Measurements from ENCODE around the gene PROSER3. TPM values are rescaled to one million over a fixed set of nuclear protein-coding genes. Genes with fewer than 3 reads are reported as not detected.

The PROSER3 gene
- total RNA-seq, 1 experiment from 2014 or later, result 17.5 TPM

- H4K20me1 ChIP-seq (ENCODE audit: insufficient read depth, low read depth, low read length), result no peaks in the 10 kb centered on the region
Measured at GRCh38 chr19:35780058-35780457, 22.1 kb downstream of the PROSER3 start.

GRCh38 chr19:35780717-35781116 lies 22.7 kb downstream of the PROSER3 start:
- no peaks in the 10 kb centered on the region for H3K9me2 ChIP-seq (replicated peaks; ENCODE audit: insufficient read depth, low read length)
- no peaks in the 10 kb centered on the region for H4K20me1 ChIP-seq (ENCODE audit: insufficient read depth, low read depth, low read length)
- H3K36me3 ChIP-seq (ENCODE audit: insufficient read depth, low read length), result no peaks in the 10 kb centered on the region
- no peak overlapping the region for H3K9ac ChIP-seq (ENCODE audit: low read length)
- H3K4me3 ChIP-seq (ENCODE audit: low read length), result no peak overlapping the region
- no peak for DNase-seq
- H2AFZ ChIP-seq (ENCODE audit: low read length), result no peak overlapping the region
- no peaks in the 10 kb centered on the region for H3K27me3 ChIP-seq (ENCODE audit: low read length)
- no peak overlapping the region for H3K27ac ChIP-seq (ENCODE audit: low read length)
- peaks cover 8% of the 10 kb centered on the region for H3K4me1 ChIP-seq (ENCODE audit: low read length)
- H3K9me3 ChIP-seq (ENCODE audit: low read length), result no peaks in the 10 kb centered on the region
- H3K79me2 ChIP-seq (ENCODE audit: low read length), result peaks cover 6% of the 10 kb centered on the region; the same call in 1 of the 2 replicates
- H3K4me2 ChIP-seq (ENCODE audit: low read depth, low read length, poor library complexity, severe bottlenecking), result no peak overlapping the region

More at GRCh38 chr19:35780058-35780457, 22.1 kb downstream of the PROSER3 start:
- Histone ChIP-seq H3K4me1 (ENCODE audit: low read length) (peaks cover 8% of the 10 kb centered on the region), H3K9ac (ENCODE audit: low read length) (no peak overlapping the region), H3K36me3 (ENCODE audit: insufficient read depth, low read length) (no peaks in the 10 kb centered on the region), H3K27ac (ENCODE audit: low read length) (no peak overlapping the region), H3K27me3 (ENCODE audit: low read length) (no peaks in the 10 kb centered on the region), H3K4me2 (ENCODE audit: low read depth, low read length, poor library complexity, severe bottlenecking) (no peak overlapping the region), H2AFZ (ENCODE audit: low read length) (no peak overlapping the region), H3K9me2 (replicated peaks; ENCODE audit: insufficient read depth, low read length) (no peaks in the 10 kb centered on the region), H3K9me3 (ENCODE audit: low read length) (no peaks in the 10 kb centered on the region), H3K79me2 (ENCODE audit: low read length) (peaks cover 6% of the 10 kb centered on the region; the same call in 1 of the 2 replicates), H3K4me3 (ENCODE audit: low read length) (no peak overlapping the region)
- no peak for DNase-seq

GRCh38 chr19:35781650-35782049 lies 23.7 kb downstream of the PROSER3 start:
- Histone ChIP-seq H3K36me3 (ENCODE audit: insufficient read depth, low read length) (no peaks in the 10 kb centered on the region), H3K27ac (ENCODE audit: low read length) (no peak overlapping the region), H3K9me3 (ENCODE audit: low read length) (no peaks in the 10 kb centered on the region), H3K4me1 (ENCODE audit: low read length) (peaks cover under 1% of the 10 kb centered on the region), H3K9me2 (replicated peaks; ENCODE audit: insufficient read depth, low read length) (no peaks in the 10 kb centered on the region), H3K79me2 (ENCODE audit: low read length) (no peaks in the 10 kb centered on the region), H3K27me3 (ENCODE audit: low read length) (no peaks in the 10 kb centered on the region), H4K20me1 (ENCODE audit: insufficient read depth, low read depth, low read length) (no peaks in the 10 kb centered on the region), H3K9ac (ENCODE audit: low read length) (no peak overlapping the region), H2AFZ (ENCODE audit: low read length) (no peak overlapping the region), H3K4me3 (ENCODE audit: low read length) (no peak overlapping the region), H3K4me2 (ENCODE audit: low read depth, low read length, poor library complexity, severe bottlenecking) (no peak overlapping the region)
- no peak for DNase-seq

- Histone ChIP-seq H3K9ac (ENCODE audit: low read length) (no peak overlapping the region), H3K9me3 (ENCODE audit: low read length) (no peaks in the 10 kb centered on the region), H3K4me3 (ENCODE audit: low read length) (no peak overlapping the region), H3K36me3 (ENCODE audit: insufficient read depth, low read length) (no peaks in the 10 kb centered on the region), H3K4me1 (ENCODE audit: low read length) (no peaks in the 10 kb centered on the region), H3K79me2 (ENCODE audit: low read length) (no peaks in the 10 kb centered on the region), H3K27me3 (ENCODE audit: low read length) (no peaks in the 10 kb centered on the region), H3K27ac (ENCODE audit: low read length) (no peak overlapping the region), H3K4me2 (ENCODE audit: low read depth, low read length, poor library complexity, severe bottlenecking) (no peak overlapping the region), H2AFZ (ENCODE audit: low read length) (no peak overlapping the region), H3K9me2 (replicated peaks; ENCODE audit: insufficient read depth, low read length) (no peaks in the 10 kb centered on the region), H4K20me1 (ENCODE audit: insufficient read depth, low read depth, low read length) (no peaks in the 10 kb centered on the region)
- DNase-seq, result no peak
Measured at GRCh38 chr19:35782589-35782988, 24.6 kb downstream of the PROSER3 start.

- Histone ChIP-seq H3K9ac (ENCODE audit: low read length) (no peak overlapping the region), H3K4me1 (ENCODE audit: low read length) (no peaks in the 10 kb centered on the region), H2AFZ (ENCODE audit: low read length) (no peak overlapping the region), H4K20me1 (ENCODE audit: insufficient read depth, low read depth, low read length) (no peaks in the 10 kb centered on the region), H3K9me3 (ENCODE audit: low read length) (no peaks in the 10 kb centered on the region), H3K27ac (ENCODE audit: low read length) (no peak overlapping the region), H3K9me2 (replicated peaks; ENCODE audit: insufficient read depth, low read length) (no peaks in the 10 kb centered on the region), H3K4me3 (ENCODE audit: low read length) (no peak overlapping the region), H3K4me2 (ENCODE audit: low read depth, low read length, poor library complexity, severe bottlenecking) (no peak overlapping the region), H3K36me3 (ENCODE audit: insufficient read depth, low read length) (no peaks in the 10 kb centered on the region), H3K79me2 (ENCODE audit: low read length) (no peaks in the 10 kb centered on the region), H3K27me3 (ENCODE audit: low read length) (no peaks in the 10 kb centered on the region)
- DNase-seq, result no peak
Measured at GRCh38 chr19:35783469-35784434, 25.8 kb downstream of the PROSER3 start.

GRCh38 chr19:35784503-35785338 lies 26.7 kb downstream of the PROSER3 start:
- H2AFZ ChIP-seq (ENCODE audit: low read length), result no peak overlapping the region
- no peak overlapping the region for H3K27ac ChIP-seq (ENCODE audit: low read length)
- no peak overlapping the region for H3K9ac ChIP-seq (ENCODE audit: low read length)
- no peak overlapping the region for H3K4me3 ChIP-seq (ENCODE audit: low read length)
- no peaks in the 10 kb centered on the region for H3K79me2 ChIP-seq (ENCODE audit: low read length)
- no peak overlapping the region for H3K4me2 ChIP-seq (ENCODE audit: low read depth, low read length, poor library complexity, severe bottlenecking)
- no peak for DNase-seq
- H3K27me3 ChIP-seq (ENCODE audit: low read length), result no peaks in the 10 kb centered on the region
- no peaks in the 10 kb centered on the region for H3K9me2 ChIP-seq (replicated peaks; ENCODE audit: insufficient read depth, low read length)
- H4K20me1 ChIP-seq (ENCODE audit: insufficient read depth, low read depth, low read length), result no peaks in the 10 kb centered on the region
- no peaks in the 10 kb centered on the region for H3K36me3 ChIP-seq (ENCODE audit: insufficient read depth, low read length)
- no peaks in the 10 kb centered on the region for H3K9me3 ChIP-seq (ENCODE audit: low read length)
- H3K4me1 ChIP-seq (ENCODE audit: low read length), result no peaks in the 10 kb centered on the region

- H3K36me3 ChIP-seq (ENCODE audit: insufficient read depth, low read length), result no peaks in the 10 kb centered on the region
- H4K20me1 ChIP-seq (ENCODE audit: insufficient read depth, low read depth, low read length), result no peaks in the 10 kb centered on the region
- no peak overlapping the region for H3K4me2 ChIP-seq (ENCODE audit: low read depth, low read length, poor library complexity, severe bottlenecking)
- H3K9ac ChIP-seq (ENCODE audit: low read length), result no peak overlapping the region
- no peak for DNase-seq
- H3K27ac ChIP-seq (ENCODE audit: low read length), result no peak overlapping the region
- H3K4me1 ChIP-seq (ENCODE audit: low read length), result no peaks in the 10 kb centered on the region
- no peaks in the 10 kb centered on the region for H3K9me2 ChIP-seq (replicated peaks; ENCODE audit: insufficient read depth, low read length)
- H3K4me3 ChIP-seq (ENCODE audit: low read length), result no peak overlapping the region
- no peaks in the 10 kb centered on the region for H3K9me3 ChIP-seq (ENCODE audit: low read length)
- H3K79me2 ChIP-seq (ENCODE audit: low read length), result no peaks in the 10 kb centered on the region
- no peak overlapping the region for H2AFZ ChIP-seq (ENCODE audit: low read length)
- H3K27me3 ChIP-seq (ENCODE audit: low read length), result no peaks in the 10 kb centered on the region
Measured at GRCh38 chr19:35785339-35785627, 27.3 kb downstream of the PROSER3 start.

Measured in Karpas-422 (cell line).